RWPE1 (cell line): ENCODE data around the gene GRB10.

ENCODE experiments used
- CTCF ChIA-PET: fragments of 350-600 bp; sonication (Branson Sonifier 250); formaldehyde crosslinking; extraction: SDS; loops from one replicate; lab custom pipeline; 2021; lab: Yijun Ruan, JAX
- POLR2A ChIA-PET: fragments of 400-600 bp; formaldehyde crosslinking; extraction: SDS; loops from one replicate; lab custom pipeline; 2020; ENCODE audit warnings: antibody characterized with exemption; ENCODE audit not compliant: low non-redundant PET; lab: Yijun Ruan, JAX
- DNase-seq: peaks from one replicate; pipeline ENCODE4 v3.0.0; 2012; ENCODE audit warnings: low spot score
- H3K27ac ChIP-seq: fragments of 450-650 bp; 2 replicates; pipeline ENCODE4 v1.5.1; 2017
- CTCF ChIP-seq: fragments of 450-650 bp; conservative IDR thresholded peaks from 2 replicates; pipeline ENCODE4 v1.5.1; 2017; ENCODE audit warnings: low read depth, mild to moderate bottlenecking

The GRB10 gene

GRCh38 chr7:50652400-50653125 is 130.1 kb downstream of the GRB10 start:
- CTCF ChIA-PET: no interaction called here
- peak overlapping the region; percentile 75 for H3K27ac ChIP-seq
- POLR2A ChIA-PET: no interaction called here
- DNase-seq: no peak
- no peak for TF ChIP-seq CTCF

- ChIA-PET POLR2A (no interaction called here), CTCF (no interaction called here)
- no peak for DNase-seq
- no peak overlapping the region for H3K27ac ChIP-seq
- no peak for TF ChIP-seq CTCF
Observed at GRCh38 chr7:50651271-50651989, 131.3 kb downstream of the GRB10 start.

GRCh38 chr7:50650057-50650664 is 132.5 kb downstream of the GRB10 start:
- CTCF ChIA-PET: no interaction called here

GRCh38 chr7:50649259-50649885 is 133.3 kb downstream of the GRB10 start:
- DNase-seq: no peak
- ChIA-PET POLR2A (no interaction called here), CTCF (no interaction called here)
- no peak for TF ChIP-seq CTCF
- no peak overlapping the region for H3K27ac ChIP-seq

More at GRCh38 chr7:50650057-50650664, 132.5 kb downstream of the GRB10 start:
- TF ChIP-seq CTCF: no peak
- no peak overlapping the region; the same call in 1 of the 2 replicates for H3K27ac ChIP-seq
- POLR2A ChIA-PET: no interaction called here
- no peak for DNase-seq

- H3K27ac ChIP-seq: no peak overlapping the region
- TF ChIP-seq CTCF: no peak
- ChIA-PET POLR2A (no interaction called here), CTCF (no interaction called here)
- DNase-seq: no peak
Observed at GRCh38 chr7:50648570-50649169, 134.0 kb downstream of the GRB10 start.

- ChIA-PET CTCF (interaction anchor here (0.6 kb wide), 1 partner anchor 23 kb away, joined by 3 read pairs; no protein-coding TSS in a partner anchor), POLR2A (no interaction called here)
- TF ChIP-seq CTCF: no peak
- no peak overlapping the region for H3K27ac ChIP-seq
- no peak for DNase-seq
Observed at GRCh38 chr7:50648076-50648475, 134.6 kb downstream of the GRB10 start.
